GM19023 (cell line): ENCODE measurements around the gene MED28.
A peak's percentile ranks its signal among the peaks of the same experiment; 100 is the strongest.

ENCODE experiments used
- ATAC-seq: cut with Tn5 transposase; IDR thresholded peaks from one replicate; pipeline ENCODE4 v1.9.1; 2021; ENCODE audit warnings: mild to moderate bottlenecking, moderate library complexity; ENCODE audit not compliant: unreplicated experiment

The MED28 gene

GRCh38 chr4:17664755-17665154 lies 50.3 kb downstream of the MED28 start:
- ATAC-seq: peak; percentile 83

GRCh38 chr4:17665346-17665745 lies 50.9 kb downstream of the MED28 start:
- no peak for ATAC-seq

- no peak for ATAC-seq
These were observed 51.4 kb downstream of the MED28 start for GRCh38 chr4:17665852-17666251.

- no peak for ATAC-seq
These were observed 52.8 kb downstream of the MED28 start for GRCh38 chr4:17667253-17667652.

- ATAC-seq: no peak
These were observed 53.3 kb downstream of the MED28 start for GRCh38 chr4:17667653-17668201.

GRCh38 chr4:17670423-17670822 lies 56.0 kb downstream of the MED28 start:
- no peak for ATAC-seq

GRCh38 chr4:17680559-17681280 lies 66.3 kb downstream of the MED28 start:
- ATAC-seq: no peak

GRCh38 chr4:17681281-17682221 lies 67.1 kb downstream of the MED28 start:
- ATAC-seq: no peak

- no peak for ATAC-seq
These were observed 67.8 kb downstream of the MED28 start for GRCh38 chr4:17682222-17682566.
